ENCODE results near the gene RELA.
A peak's percentile ranks its signal among the peaks of the same experiment; 100 is the strongest.
"Not testable (repeated sequence)": the region's sequence is repeated elsewhere in the genome, so short reads cannot be mapped to it uniquely, and the experiment has no call there.

The RELA gene
- long read RNA-seq, donor 1, transcript RELA-202 (11 exons, 2,700 nt), result major isoform, 7 of 16 reads
- long read RNA-seq, donor 1, partial matches to known transcripts, result 8 of 16 reads
- long read RNA-seq, donor 1, other reads (novel, unspliced or antisense), result 0 of 16 reads
- long read RNA-seq, donor 2, partial matches to known transcripts, result 0 of 2 reads
- long read RNA-seq, donor 2, other reads (novel, unspliced or antisense), result 0 of 2 reads
- long read RNA-seq, donor 3, partial matches to known transcripts, result 0 of 6 reads
- long read RNA-seq, donor 3, other reads (novel, unspliced or antisense), result 0 of 6 reads
- long read RNA-seq, donor 4, partial matches to known transcripts, result 0 of 3 reads
- long read RNA-seq, donor 4, other reads (novel, unspliced or antisense), result 0 of 3 reads
- long read RNA-seq, donor 5, transcript RELA-202 (11 exons, 2,700 nt), result major isoform, 7 of 9 reads
- long read RNA-seq, donor 5, partial matches to known transcripts, result 0 of 9 reads
- long read RNA-seq, donor 5, other reads (novel, unspliced or antisense), result 0 of 9 reads
- long read RNA-seq, donor 6, transcript RELA-202 (11 exons, 2,700 nt), result major isoform, 5 of 10 reads
- long read RNA-seq, donor 6, partial matches to known transcripts, result 0 of 10 reads
- long read RNA-seq, donor 6, other reads (novel, unspliced or antisense), result 0 of 10 reads
- long read RNA-seq, donor 7, transcript RELA-202 (11 exons, 2,700 nt), result major isoform, 7 of 60 reads
- long read RNA-seq, donor 7, partial matches to known transcripts, result 50 of 60 reads
- long read RNA-seq, donor 7, other reads (novel, unspliced or antisense), result 0 of 60 reads
- long read RNA-seq, donor 8, transcript RELA-202 (11 exons, 2,700 nt), result major isoform, 5 of 6 reads
- long read RNA-seq, donor 8, partial matches to known transcripts, result 0 of 6 reads
- long read RNA-seq, donor 8, other reads (novel, unspliced or antisense), result 0 of 6 reads

DNA sequence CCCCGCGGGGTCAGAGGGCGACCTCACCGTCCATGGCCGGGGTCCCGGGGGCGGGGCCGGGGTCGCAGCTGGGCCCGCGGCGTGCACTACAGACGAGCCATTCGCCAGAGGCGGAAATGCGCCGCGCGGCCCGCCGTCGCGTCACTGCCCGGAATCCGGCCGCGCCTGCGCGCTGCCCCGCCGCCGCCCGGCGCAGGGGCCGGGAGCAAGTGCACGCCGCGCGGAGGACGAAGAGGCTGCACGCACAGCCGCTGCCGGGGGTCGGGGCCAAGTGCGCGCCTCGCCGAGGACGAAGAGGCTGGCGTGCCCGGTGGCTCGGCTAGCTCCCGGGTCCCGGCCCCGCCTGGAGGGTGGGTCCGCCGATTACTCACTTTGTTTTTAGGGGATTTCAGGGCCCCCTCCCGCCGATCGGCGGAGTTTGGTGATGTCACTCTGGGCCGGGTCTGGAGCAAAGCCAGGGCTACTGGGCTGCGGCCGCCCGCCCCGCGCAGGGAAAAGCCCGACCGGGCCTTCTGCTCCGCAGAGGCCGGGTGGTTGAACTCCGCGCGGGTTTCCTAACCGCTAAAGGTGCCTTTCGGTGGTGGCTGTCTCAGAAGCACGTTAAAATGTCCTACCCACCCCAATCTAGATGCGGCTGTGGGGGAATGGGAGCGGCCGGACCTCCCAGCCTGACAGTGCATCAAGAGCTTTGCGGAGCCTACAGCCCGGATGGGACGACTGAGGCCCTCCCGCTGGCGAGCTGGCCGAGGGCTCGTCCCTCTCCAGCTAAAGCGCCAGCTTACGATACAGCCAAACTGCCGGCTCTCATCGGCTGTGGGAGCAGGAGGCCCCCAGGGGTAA is at the start of gene RELA:
Gene RELA (minus strand): TSS at position 118 of the 840 bp plus-strand sequence. CDS start 84 bp downstream, at position 34.
- peak; percentile 100 for DNase-seq

DNA sequence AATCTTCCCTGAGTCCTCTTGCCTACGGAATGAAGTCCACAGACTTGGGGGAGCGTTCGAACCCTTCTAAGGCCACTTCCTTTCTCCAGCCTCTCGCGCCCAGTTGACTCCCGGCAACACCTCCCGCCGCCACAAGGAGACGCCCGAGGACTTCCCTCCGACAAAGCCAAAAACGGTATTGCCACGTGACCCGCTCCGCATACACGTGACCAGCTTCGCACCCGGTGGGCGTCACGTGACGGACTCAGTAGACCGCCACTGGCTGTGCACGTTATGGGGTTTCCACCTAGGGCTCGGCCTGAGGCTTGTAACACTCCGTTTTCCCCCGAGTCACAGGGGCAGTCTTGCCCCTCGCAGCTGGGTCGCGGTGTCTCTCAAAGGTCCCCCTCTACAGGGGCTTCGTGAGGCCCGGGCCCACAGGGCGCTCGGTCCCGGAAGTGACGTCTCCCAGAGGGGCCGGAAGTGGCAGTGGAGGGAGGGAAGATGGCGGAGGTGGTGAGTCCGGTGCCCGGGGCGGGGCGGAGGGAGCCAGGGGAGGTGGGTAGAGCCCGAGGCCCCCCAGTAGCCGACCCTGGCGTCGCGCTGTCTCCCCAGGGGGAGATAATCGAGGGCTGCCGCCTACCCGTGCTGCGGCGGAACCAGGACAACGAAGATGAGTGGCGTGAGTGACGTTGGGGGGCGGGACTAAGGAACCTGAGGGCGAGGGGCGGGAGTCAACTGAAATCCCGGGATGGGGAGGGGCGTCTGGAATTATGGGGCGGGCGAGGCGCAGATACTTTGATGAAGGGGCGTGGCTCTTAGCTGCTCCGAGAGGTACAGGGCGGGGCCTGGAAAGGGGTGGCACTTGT is 49.3 kb upstream of the RELA start, which contains the start of gene KAT5:
Gene KAT5 (plus strand): TSS at position 468 of the 848 bp plus-strand sequence. CDS start 16 bp downstream, at position 484.
- peak; percentile 100 for DNase-seq

DNA sequence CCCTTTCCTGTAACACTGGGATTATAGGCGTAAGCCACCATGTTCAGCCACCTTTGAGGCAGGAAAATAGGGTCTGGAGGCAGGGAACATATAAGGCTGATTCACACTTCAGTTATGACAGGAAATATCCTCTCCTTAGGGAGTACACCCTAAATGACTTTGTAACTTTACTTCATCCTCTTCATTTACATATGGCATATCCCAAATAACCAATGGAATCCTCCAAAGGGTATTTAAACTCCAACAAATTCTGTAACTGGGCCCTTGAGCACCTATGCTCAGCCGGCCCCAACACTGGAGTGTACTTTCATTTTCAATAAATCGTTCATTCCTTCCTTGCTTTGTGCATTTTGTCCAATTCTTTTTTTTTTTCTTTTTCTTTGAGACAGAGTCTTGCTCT is 47.7 kb upstream of the RELA start:
- DNase-seq, result no peak

DNA sequence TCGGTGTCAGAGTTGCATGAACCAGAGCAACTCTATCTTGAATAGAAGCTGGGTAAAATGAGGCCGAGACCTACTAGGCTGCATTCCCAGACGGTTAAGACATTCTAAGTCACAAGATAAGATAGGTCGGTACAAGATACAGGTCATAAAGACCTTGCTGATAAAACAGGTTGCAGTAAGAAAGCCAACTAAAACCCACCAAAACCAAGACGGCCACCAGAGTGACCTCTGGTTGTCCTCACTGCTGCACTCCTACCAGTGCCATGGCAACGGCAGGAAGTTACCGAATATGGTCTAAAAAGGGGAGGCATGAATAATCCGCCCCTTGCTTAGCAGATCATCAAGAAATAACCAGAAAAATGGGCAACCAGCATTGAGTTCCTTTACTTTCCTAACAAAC is 46.9 kb upstream of the RELA start:
- DNase-seq, result no peak

DNA sequence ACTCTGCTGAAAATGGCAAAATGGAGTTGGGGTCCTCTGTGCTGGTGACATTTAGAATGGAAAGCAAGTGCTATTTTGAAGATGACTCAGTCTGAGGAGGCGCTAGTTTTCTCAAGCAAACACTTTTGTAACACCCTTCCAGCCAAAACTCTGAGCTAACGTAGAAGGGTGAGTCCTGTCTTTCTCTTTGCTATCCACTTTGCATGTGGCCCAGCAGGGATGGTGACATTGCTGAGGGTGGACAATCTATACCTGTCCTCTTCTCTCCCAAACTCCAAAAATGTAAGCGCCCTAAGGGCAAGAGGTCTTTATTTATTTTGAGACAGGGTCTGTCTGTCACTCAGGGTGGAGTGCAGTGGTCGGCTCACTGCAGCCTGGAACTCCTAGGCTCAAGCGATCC is 45.7 kb upstream of the RELA start:
- DNase-seq, result no peak

DNA sequence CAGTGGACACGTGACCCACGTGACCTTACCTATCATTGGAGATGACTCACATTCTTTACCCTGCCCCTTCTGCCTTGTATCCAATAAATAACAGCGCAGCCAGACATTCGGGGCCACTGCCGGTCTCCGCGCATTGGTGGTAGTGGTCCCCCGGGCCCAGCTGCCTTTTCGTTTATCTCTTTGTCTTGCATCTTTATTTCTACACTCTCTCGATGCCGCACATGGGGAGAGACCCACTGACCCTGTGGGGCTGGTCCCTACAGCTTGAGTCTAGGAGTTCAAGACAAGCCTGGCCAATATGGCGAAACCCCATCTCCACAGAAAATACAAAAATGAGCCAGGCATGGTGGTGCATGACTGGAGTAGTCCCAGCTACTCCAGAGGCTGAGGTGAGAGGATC is 44.3 kb upstream of the RELA start:
- not testable (repeated sequence) for DNase-seq

DNA sequence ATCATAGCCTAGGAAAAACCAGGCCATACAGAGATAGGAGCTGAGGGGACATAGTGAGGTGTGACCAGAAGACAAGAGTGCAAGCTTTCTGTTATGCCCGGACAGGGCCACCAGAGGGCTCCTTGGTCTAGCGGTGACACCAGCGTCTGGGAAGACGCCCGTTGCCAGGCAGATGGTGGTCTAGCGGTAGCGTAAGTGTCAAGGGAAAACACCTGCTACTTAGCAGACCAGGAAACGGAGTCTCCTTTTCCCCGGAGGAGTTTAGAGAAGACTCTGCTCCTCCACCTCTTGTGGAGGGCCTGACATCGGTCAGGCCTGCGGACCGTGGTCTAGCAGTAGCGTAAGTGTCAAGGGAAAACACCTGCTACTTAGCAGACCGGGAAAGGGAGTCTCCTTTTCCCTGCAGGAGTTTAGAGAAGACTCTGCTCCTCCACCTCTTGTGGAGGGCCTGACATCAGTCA is 43.6 kb upstream of the RELA start:
- DNase-seq, result peak; percentile 58

DNA sequence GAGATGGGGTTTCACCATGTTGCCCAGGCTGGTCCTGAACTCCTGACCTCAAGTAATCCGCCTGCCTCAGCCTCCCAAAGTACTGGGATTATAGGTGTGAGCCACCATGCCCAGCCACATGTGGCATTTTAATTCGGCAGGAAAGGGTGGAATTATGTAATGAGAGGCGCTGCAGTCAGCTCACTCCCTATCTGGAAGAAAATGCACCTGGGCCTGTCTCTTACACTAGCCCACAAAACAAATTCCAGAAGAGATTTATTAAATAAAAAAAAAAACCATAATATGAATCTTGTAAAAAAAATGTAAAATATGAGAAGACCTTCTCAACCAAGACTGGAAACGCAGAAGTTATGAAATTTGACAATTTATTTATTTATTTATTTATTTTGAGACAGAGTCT is 41.1 kb upstream of the RELA start:
- DNase-seq, result no peak

DNA sequence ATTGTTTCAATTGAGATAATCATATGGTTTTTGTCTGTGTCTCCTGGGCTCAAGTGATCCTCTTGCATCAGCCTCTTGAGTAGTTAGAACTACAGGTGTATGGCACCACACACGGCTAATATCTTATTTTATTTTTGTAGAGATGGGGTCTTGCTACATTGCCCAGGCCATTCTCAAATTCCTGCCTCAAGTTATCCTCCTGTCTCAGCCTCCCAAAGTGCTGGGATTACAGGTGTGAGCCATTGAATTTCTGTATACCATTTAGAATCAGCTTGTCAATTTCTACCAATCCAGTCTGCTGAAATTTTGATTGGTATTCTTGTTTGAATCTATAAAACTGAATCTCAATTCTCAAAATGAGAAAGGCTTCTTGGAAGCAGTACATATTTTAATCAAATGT is 39.0 kb upstream of the RELA start:
- no peak for DNase-seq

DNA sequence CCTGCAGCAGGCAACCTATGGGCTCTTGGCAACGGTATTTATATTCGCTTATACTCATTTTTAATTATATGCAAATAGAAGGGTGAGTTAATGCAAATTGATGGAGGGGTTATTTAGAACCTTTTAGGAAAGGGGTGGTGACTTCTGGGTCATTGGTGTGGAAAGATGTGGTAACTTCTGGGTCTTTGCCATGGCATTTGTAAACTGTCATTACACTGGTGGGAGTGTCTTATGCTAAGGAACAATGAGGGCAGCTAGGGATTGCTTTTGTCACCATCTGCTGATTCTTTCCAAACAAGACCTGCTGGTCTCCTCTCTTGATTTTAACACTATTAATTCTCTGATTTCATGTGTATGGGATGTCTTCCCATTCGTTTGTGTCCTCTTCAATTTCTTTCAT is 37.7 kb upstream of the RELA start:
- no peak for DNase-seq

DNA sequence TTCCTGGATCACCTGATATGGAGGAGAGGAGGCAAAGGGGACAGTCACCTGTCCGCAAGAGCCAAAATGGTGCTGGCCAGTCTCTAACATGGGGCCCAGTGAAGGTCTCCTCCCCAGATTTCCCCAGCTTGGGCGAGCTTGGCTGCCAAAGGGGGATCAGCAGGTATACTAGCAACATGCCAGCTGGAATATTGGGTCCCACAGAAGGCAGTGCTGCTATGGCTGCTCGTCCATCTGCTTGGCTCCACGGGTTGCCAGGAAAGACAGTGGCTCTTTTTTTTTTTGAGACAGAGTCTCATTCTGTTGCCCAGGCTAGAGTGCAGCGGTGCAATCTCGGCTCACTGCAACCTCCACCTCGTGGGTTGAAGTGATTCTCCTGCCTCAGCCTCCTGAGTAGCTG is 36.6 kb upstream of the RELA start:
- DNase-seq, result no peak

DNA sequence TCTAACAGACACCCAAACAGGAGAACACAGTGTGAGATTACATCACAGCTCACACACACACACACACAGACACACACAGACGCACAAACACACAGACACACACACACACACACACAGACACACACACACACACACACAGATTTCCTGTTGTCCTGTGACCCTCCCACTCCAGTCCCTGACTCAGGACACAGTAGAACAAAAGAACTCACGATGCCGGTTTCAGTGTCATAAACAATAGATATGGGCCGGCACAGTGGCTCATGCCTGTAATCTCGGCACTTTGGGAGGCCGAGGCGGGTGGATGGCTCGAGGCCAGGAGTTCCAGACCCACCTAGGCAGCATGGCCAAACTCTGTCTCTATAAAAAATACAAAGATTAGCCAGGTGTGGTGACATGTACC is 35.5 kb upstream of the RELA start:
- no peak for DNase-seq

DNA sequence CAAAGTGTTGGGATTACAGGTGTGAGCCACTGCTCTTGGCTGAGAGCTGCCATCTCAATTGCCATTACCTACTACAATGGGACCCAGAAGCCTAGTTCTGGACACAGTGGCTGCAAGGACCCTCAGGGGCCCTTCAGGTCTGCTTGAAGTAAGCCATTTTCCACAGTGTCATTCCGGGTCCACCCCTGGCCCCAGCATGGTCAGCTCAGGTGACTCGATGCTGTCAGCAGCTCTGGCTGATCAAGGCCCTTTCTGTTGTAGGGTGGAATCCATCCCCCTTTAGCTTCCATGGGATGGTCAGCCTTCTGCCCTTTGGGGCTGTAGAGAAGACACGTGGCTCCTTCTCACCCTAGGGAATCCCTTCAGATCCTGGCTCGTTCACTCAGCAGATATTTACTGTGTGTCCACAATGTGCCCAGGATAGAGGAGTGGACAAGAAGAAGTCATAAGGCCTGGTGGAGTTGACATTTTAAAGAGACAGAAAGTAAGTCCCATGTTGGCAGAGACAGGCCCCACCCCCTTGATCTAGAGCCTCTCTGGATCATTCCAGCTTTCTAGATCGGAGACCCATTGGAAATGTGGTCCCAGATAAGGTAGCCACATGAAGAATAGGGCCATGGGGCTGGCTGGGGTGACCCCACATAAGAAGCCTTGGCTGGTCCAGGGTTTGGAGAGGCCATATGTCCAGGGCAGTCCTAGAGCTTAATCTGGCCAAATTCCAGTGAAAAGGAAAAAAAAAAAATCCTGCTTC is 34.3 kb upstream of the RELA start:
- DNase-seq, result no peak

DNA sequence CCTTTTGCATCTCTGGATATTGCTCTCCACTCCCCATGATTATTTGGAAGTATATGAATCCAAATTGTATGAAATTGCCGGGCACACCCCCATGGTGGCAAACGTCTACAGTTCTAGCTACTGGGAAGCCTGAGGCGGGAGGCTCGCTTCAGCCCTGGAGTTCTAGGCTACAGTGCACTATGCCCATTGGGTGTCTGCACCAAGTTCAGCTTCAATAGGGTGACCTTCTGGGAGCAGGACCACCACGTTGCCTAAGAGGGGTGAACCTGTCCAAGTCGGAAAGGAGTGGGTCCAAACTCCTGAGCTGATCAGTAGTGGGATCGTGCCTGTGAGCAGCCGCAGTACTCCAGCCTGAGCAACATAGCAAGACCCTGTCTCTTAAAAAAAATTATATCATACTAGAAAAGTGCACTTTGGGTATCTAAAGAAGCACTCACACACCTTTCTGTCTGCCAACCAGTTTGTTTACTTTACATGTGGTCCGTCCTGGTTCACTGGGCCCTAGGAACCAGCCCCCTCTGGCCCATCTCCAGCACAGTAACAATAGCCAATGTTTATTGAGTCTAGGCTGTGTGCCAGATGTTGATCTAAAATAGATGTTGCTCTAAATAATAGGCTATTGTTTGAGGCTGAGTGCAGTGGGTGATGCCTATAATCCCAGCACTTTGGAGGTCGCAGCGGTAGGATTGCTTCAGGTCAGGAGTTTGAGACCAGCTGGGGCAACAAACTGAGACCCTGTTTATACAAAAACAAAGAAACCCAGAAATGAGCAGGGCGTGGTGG is 32.9 kb upstream of the RELA start:
- no peak for DNase-seq

DNA sequence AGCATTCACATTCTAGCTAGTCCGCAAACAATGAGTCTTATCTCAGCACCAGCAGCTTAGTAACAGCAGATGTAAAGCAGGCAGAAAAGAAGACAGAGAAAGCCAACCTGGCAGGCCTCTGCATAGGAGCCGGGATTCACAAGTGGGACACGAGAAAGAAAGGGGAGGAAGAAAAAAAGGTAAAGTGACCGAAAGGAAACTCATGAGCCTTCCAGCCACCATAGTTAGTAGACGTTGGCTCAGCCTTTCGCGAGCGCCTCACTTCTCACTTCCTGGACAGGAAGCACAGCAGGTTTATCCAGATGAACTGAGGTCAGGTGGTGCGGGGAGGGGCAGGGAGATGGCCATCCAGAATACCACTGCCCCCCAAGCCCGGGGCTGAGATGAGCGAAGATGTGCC is 29.7 kb upstream of the RELA start:
- DNase-seq, result no peak

DNA sequence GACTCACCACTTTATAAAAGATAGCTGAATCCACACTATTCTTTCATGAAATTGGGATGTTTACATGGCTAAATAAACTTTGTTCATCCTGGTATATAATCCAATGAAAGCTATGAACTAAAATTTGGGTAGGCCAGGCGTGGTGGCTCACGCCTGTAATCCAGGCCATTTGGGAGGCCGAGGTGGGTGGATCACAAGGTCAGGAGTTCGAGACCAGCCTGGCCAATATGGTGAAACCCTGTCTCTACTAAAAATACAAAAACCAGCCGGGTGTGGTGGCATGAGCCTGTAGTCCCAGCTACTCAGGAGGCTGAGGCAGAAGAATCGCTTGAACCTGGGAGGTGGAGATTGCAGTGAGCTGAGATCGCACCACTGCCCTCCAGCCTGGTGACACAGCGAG is 29.1 kb upstream of the RELA start:
- not testable (repeated sequence) for DNase-seq

DNA sequence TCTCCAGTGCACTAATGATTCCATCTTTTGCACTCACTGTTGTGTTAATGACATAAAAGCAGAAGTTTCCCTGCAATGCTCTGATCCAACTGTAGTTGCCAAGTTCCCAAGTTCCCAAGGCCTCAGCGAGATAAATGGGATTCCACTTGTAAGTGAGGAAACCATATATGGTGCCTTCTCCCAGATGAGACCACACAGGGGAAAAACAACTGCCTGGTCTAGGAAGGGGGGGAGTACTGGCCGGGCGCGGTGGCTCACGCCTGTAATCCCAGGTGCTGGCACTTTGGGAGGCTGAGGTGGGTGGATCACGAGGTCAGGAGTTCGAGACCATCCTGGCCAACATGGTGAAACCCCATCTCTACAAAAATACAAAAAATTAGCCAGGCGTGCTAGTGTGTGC is 23.3 kb upstream of the RELA start:
- no peak for DNase-seq

DNA sequence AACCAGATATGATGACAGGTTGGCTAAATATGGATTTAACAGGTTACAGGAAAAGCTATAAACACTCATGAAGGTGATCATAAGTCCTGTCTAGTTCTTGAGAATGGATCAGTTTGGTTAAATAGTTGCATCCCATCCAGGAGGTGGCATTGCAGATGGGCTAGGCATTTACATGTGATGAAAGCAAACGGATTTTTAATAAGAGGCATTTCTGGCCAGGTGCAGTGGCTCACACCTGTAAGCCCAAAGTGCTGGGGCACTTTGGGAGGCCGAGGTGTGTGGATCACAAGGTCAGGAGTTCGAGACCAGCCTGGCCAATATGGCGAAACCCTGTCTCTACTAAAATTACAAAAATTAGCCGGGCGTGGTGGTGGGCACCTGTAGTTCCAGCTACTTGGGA is 20.8 kb upstream of the RELA start:
- DNase-seq, result not testable (repeated sequence)

DNA sequence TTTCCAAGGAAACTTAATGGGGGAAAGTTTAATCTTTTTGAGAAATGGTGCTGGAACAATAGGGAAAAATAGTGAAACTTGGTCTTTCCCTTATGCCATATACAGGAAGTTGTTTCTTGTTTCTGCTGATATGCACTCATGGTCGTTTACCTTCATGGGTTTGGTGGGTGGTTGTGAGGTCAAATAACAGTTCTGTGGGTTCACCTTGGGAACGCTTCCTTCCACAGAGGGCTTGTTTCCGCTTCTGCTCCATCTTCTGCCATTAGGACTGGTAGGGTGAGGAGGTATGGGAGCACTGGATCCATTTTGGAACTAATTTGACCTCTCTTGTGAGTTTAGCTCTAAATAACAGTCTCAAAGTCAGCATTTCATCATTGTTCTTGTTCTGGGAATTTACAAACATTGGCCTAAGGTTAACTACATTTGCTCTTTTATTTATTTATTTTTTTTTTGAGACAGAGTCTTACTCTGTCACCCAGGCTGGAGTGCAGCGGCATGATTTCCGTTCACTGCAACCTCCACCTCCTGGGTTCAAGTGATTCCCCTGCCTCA is 17.6 kb upstream of the RELA start:
- DNase-seq, result no peak

Measured in right kidney (tissue), 9 donors.